GM12875 (cell line): Measurements from ENCODE around the gene PARP15.

Experiments used
- H3K4me3 ChIP-seq: one replicate; pipeline ENCODE4 v1.5.1; 2011; ENCODE audit warnings: low read depth, low read length, control low read depth
- TF ChIP-seq, protein P1 (sequence below): IDR thresholded peaks from 2 replicates; pipeline ENCODE4 v1.5.1; 2011; ENCODE audit warnings: low read depth, mild to moderate bottlenecking, control low read depth, inconsistent platforms, low read length, moderate library complexity, borderline replicate concordance; ENCODE audit not compliant: insufficient read depth

The PARP15 gene

GRCh38 chr3:122546151-122546550 lies 31.3 kb upstream of the PARP15 start:
- H3K4me3 ChIP-seq, result no peak overlapping the region
- TF ChIP-seq, protein P1, sequence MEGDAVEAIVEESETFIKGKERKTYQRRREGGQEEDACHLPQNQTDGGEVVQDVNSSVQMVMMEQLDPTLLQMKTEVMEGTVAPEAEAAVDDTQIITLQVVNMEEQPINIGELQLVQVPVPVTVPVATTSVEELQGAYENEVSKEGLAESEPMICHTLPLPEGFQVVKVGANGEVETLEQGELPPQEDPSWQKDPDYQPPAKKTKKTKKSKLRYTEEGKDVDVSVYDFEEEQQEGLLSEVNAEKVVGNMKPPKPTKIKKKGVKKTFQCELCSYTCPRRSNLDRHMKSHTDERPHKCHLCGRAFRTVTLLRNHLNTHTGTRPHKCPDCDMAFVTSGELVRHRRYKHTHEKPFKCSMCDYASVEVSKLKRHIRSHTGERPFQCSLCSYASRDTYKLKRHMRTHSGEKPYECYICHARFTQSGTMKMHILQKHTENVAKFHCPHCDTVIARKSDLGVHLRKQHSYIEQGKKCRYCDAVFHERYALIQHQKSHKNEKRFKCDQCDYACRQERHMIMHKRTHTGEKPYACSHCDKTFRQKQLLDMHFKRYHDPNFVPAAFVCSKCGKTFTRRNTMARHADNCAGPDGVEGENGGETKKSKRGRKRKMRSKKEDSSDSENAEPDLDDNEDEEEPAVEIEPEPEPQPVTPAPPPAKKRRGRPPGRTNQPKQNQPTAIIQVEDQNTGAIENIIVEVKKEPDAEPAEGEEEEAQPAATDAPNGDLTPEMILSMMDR, result no peak

DNA sequence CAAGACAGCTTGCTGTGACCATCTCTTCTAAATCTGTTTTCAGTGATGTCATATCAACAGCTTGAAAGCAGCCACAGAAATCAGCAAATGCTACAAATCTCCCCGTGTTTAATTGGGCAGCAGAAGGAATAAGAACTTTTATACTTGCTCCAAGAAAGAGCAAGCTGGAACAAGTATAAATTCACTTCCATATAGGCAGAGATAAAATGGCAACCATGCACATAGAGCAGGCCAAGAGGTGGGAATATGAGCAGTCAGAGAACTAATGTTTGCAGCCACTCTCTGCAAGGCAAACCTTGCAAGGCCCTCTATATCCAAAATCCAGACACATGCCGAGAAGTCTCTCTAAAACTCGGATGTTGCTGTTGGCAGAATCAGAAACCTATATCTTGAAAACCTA lies 29.4 kb upstream of the PARP15 start:
- no peak overlapping the region for H3K4me3 ChIP-seq
- TF ChIP-seq, protein P1, result no peak

DNA sequence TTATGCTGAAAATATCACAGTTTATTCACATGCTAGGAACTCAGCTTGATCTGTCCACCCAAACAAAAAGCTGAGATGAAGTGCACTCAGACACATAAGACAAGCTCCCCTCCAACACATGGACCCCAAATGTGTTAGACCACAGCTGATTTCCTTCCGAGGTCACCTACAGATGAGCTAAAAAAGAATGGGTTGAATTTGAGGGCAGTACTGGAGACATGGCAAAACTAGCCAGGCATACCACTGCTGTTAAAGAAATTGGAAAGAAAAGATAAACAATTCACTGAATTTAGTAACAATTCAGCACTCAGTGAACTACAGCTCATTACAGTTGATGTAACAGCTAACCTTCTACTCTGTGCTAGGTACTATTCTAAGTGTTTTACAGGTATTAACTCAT lies 28.8 kb upstream of the PARP15 start:
- no peak overlapping the region for H3K4me3 ChIP-seq

GRCh38 chr3:122553171-122553570 lies 24.3 kb upstream of the PARP15 start:
- TF ChIP-seq, protein P1, result no peak
- no peak overlapping the region for H3K4me3 ChIP-seq

More for the DNA sequence above, 28.8 kb upstream of the PARP15 start:
- TF ChIP-seq, protein P1, result no peak

DNA sequence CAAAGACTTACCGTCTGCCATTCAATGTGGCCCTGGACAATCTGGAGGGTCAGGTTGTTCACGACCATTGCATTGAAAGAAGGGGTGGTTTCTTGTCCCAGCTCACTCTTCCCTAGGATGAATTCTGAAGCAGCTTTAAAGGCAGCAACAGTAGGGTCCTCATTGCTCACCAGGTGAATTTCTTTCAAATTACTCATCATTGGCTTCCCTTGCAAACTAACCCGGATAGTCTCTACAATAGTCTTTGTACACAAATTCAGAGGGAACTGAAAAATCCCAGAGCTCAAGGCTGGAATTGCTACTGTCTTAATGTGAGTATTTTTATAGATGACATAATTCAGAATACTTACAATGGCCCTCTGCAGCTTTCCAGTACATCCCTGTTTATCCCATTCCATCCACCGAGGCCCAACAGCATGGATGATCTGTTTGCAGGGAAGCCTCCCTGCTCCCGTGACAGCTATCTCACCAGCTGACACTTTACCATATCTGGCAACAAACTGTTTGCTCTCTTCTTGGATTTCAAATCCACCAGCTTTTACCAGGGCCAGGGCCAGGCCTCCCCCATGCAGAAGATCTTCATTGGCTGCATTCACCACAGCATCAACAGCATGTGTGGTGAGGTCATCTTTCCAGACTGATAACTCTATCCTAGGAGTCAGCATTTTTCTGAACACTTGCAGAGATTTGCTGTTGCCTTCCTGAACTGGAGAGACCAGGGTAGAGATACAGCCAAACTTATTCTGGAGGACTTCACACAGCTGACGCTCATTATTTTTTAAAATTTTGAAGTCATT lies 22.0 kb upstream of the PARP15 start:
- H3K4me3 ChIP-seq, result no peak overlapping the region
- TF ChIP-seq, protein P1, result no peak

DNA sequence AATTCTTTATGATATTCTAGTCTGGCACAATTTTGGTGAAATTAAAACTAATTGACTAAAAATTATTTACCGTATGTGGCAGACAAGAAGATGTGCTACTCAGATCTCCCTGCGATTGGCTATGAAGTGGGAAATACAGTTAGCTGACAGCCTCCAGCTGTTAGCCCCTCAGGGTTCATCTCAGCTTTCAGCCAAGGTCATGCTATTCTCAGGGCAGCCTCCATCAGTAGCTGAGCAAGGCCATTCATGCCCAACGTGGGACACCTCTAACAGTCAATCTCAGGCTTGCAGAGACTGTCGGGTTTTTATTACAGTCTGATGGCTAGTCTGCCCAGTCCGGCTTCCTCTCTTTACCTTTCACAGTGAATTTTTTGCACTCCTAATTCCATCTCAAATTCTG lies 20.1 kb upstream of the PARP15 start:
- TF ChIP-seq, protein P1, result no peak
- no peak overlapping the region for H3K4me3 ChIP-seq

DNA sequence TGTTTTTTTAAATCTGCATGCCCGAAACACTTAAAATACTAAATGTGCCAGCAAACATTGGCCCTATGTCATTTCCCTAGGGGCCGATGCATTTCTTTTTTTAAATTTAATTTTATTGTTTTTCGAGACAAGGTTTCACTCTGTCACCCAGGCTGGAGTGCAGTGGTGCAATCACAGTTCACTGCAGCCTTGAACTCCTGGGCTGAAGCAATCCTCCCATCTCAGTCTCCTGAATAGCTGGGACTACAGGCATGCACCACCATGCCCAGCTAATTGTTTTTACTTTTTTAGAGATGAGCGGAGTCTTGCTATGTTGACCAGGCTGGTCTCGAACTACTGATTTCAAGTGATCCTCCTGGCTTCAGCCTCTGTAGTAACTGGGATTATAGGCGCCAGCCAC lies 18.8 kb upstream of the PARP15 start:
- TF ChIP-seq, protein P1, result no peak
- H3K4me3 ChIP-seq, result no peak overlapping the region
